Right hindlimb (tissue), 1 donor: ENCODE results near the gene NSUN5.
"Not testable (repeated sequence)": the region's sequence is repeated elsewhere in the genome, so short reads cannot be mapped to it uniquely, and the experiment has no call there.

Source experiments
- DNase-seq: peaks from one replicate; pipeline ENCODE4 v3.0.0-alpha.2; 2018

NSUN5 gene

DNA sequence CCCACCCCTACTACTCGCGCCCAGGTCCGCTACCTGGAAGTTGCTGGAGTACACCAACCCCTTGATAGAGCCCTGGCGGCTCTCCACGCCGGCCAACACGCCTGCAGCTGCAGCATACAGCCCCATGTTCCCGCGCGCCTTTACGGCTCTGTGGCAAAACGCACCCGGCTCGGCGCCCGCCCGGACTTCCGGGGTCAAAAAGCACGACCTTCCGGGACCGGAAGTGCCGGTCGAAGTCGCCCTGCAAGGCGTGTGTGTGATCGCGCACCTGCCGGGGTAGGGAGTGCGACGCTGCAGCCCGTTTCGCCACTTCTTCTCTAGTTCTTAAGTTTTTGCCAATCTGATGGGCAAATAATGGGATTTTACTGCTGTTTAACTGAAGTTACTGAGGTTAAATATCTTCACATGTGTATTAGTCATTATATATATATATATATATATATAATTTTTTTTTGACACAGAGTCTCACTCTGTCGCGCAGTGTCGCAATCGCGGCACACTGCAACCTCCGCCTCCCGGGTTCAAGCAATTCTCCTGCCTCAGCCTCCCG, at the start of gene NSUN5:
Gene NSUN5 (minus strand): TSS at position 162 of the 550 bp plus-strand sequence. CDS start 36 bp downstream, at position 126.
- DNase-seq, result peak; percentile 90

- DNase-seq, result no peak
Measured at GRCh38 chr7:73356159-73356558, 47.5 kb upstream of the NSUN5 start.

DNA sequence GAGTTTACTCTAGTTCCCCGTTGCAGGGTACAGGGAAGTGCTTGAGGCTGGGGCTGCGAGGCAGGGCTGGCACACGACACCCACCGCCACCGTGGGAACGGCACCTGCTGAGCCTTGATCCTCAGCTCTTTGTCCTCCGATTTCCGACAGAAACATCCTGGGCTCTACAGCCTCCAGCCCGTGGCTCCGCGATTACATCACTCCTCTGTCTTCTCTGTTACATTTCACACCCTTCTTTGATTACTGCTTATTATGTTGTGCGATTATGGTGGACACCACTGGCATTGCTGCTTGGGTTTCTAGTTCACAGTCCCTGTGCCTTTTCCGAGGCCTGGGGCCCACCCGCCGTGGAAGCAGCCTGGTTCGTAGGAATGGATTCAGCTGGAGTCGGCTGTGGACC, 46.2 kb upstream of the NSUN5 start:
- no peak for DNase-seq

DNA sequence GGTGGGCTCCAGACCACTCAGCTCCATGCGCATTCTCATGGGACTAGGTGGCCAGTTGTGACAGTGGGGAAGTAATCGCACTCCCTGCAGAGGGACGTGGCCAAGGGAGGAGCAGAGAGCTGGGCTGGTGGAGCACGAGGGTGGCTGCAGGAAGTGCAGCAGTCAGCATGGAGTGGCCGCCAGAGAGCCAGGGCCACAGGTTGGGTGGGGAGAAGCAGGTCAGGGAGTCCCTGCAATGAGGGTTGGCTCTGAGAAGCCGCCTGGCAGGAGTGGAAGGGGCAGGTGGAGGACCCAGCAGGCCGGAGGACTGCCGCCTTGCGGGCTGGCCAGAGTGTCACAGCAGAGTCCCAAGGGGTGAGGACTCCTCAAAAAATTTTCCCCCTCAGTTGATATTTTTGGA, 45.6 kb upstream of the NSUN5 start:
- no peak for DNase-seq

DNA sequence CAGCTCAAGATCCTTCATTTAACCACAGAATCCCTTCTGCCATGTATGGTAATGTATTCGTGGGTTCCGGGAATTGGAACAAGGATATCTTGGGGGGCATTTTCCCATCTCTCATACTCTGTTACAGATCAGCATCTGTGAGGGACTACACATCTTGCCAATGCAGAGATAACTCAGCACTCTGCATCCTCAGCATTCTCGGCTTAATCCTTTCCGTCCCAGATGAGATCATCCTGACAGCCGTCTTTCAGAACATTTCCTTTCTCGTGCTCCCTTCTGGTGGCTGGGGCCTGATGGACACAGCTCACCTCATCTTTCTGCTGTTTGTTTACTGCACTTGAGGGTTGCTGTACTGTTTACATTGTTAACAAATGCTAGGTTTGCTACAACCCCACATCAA, 44.6 kb upstream of the NSUN5 start:
- DNase-seq, result no peak

DNA sequence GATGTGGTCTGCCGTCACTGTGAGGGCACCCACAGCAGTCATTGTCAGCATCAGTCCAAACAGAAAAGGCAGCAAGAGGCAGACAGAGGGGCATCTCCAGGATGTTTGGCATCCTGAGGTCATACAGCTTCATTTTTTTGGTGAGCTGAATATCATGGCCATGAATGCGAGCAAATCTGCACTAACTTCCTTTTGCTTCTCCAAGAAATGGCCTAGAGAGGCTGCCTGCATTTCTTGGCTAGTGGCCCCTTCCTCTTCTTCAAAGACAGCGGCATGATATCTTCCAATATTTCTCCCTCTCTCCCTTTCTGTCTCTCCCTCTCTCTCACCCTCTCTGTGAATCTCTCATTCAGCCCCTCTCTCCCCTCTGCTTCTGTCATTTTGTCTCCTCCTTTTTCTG, 44.2 kb upstream of the NSUN5 start:
- DNase-seq, result no peak

DNA sequence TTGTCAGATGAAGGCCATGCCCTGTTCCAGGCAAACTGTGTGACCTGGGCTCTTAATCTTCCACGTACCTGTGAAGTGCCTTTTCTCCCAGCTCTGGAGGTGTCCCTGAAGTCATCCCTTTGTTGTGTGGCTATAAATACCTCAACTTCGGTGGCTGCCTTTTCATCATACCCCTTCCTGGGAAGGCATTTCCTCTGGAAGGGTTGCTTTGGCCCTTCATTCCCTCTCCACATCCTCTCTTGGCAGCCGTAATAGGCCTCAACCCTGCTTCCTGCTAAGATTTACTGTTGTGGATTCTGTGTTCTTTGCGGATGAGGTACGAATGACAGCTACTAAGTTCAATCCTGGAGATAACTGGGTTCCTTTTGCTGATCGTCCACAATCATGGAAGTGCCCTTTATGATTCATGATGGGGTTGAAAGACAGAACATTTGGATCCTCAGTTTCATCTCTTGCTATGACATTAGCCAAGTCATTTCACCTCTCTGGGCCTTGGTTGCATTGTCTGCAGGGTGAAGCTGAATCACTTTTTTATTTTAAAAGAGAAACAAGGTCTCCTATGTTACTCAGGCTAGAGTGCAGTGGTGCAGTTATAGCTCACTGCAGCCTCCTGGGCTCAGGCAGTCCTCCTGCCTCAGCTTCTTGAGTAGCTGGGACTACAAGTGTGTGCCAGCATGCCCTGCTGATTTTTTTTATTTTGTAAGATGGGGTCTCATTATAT, 43.0 kb upstream of the NSUN5 start:
- DNase-seq, result no peak

- no peak for DNase-seq
Measured at GRCh38 chr7:73350306-73351068, 41.9 kb upstream of the NSUN5 start.

DNA sequence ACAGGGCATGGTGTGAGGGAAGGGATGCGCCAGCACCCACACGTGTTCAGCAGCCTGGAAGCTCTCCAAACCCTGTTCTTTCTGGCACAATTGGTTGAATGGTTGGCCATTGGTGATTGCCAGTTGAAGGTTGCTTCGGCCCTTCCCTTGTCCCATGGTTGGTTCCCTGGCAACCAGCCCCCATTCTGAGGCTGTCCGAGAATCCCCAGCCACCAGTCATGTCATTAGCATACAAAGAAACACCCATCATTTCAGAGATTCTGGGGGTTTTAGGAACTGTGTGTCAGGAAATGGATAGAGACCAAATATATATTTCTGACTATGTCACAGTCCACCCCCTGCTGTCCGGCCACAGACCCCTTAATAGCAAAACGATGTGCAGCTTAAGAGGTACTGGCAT, 41.1 kb upstream of the NSUN5 start:
- DNase-seq, result no peak

GRCh38 chr7:73345951-73346350, 37.3 kb upstream of the NSUN5 start:
- no peak for DNase-seq

GRCh38 chr7:73345538-73345937, 36.9 kb upstream of the NSUN5 start:
- no peak for DNase-seq

DNA sequence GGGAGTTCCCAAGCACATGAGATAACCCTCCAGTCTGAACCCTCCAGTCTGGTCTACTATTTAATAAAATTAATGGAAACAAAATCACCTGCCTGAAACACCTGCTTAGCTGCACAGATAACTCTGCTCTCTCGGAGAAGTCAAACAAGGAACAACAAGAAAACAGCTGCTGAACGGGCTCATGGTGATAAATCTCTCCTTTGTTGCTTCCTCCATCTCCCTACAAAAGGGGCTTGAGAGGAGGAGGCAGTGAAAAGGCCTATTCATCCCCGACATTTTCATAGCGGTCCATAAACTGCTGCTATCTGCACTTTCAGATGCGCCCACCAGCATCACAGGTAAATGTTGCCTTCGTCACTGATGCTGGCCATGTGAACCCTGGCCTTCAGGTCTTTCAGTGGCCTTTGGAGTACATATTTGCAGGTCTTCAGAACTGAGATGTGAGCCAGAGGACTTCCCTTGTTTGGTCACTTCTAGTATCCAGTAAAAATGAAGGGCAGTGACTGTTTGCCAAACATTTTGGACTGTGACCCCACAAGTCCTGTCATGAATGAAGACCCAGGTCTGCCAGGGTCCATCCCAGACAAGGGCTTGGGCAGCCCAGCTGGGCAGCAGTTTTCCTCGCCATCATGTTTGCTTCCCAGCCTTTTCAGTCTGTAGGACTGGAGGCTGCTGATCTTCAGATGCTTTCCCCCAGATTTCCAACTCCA, 35.2 kb upstream of the NSUN5 start:
- no peak for DNase-seq

DNA sequence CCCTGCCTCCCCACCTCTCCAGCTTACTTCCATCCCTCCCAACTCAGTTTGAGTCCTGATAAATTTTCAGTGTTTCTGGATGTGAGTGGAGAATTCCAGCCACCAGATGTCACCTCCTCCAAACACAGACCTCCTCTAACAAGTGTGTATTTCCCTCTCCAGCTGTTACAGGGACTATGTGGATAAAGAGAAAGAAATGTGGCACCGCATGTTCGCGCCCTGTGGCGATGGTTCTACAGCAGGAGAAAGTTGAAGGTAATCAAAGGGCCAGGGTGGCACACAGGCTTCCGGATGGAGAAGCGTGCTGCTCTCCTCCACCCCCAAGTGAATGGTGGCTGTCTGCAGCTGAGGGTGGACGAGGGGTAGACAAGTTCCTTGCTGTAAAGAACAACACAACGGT, 34.0 kb upstream of the NSUN5 start:
- peak; percentile 72 for DNase-seq

DNA sequence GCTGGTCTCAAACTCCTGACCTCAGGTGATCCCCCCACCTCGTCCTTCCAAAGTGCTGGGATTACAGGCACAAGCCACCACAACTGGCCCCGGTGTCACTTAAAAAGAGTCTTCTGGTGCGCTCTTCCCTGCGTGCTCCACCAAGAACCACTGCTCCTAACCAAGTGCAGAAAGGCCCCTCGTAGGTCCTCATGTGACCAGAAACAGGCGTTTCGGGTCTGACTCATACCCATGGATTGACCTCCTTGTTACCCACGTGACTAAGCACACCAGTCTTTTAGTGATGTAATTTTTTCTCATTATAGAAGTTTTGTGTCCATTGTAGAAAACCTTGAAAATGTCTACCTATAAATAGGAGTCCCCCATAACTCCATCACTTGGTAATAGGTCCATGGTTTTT, 33.3 kb upstream of the NSUN5 start:
- no peak for DNase-seq

DNA sequence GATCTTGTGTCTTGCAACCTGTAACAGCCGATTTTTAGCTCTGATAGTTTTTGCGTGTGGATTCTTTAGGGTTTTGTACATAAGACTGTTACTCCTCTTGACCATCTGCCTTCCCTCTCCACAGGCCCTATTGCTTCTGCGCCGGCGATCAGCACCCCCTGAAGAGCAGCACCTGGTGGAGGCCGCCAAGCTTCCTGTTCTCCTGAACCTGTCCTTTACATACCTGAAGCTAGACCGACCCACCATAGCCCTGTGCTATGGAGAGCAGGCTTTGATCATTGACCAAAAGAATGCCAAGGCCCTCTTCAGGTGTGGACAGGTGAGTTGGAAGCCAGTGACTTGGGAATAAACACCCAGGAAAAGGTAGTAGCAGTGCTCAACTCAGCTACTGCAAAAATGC, 31.9 kb upstream of the NSUN5 start:
- no peak for DNase-seq

- no peak for DNase-seq
Measured at GRCh38 chr7:73338321-73338720, 29.7 kb upstream of the NSUN5 start.

- no peak for DNase-seq
Measured at GRCh38 chr7:73332447-73332846, 23.8 kb upstream of the NSUN5 start.

GRCh38 chr7:73330772-73331171, 22.1 kb upstream of the NSUN5 start:
- DNase-seq, result no peak

DNA sequence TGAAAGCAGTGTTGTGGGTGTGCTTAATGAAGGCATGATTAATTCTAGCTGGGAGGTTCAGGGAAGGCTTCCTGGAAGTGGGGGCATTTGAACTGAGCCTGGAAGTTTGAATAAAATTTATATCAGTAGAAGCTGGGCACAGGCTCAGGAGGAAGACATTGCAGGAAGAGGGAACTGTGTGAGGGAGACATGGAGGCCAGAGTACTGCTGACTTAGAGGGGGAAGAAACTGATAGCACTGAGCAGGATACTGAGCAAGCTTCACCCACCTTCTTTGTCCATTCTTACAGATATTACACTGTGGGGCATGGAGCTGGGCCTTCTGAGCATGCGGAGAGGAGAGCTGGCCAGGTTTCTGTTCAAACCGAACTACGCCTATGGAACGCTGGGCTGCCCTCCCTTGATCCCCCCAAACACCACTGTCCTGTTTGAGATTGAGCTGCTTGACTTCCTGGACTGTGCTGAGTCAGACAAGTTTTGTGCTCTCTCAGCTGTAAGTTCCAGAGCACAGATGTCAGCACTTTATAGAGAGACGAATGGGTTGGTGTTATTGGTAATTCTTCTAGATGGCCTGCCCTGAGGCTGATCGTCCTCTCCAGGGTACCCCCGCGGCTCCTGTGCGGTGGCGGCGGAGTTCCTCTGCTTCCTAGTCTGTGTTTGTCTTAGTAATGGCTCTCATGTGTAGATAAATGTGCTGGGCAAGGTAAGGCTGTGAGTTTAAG, 21.4 kb upstream of the NSUN5 start:
- peak; percentile 29 for DNase-seq

- no peak for DNase-seq
Measured at GRCh38 chr7:73328696-73329095, 20.1 kb upstream of the NSUN5 start.

DNA sequence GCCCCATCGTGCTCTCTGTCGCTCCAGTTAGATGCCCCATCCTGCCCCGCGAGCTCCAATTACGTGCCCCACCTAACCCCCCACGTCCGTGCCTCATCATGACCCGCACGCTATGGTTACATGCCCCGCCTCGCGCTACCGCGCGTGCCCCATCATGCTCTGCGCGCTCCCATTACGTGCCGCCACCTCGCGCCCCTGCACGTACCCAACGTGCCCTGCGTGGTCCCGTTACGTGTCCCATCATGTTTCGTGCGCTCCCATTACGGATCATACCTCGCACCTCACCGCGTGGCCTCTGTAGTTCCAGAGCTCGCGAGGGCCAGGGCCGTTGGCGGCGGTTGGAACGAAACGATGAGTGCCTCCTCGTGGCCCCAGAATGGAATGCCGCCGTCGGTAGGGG, 19.3 kb upstream of the NSUN5 start, which contains the start of the genes FKBP6 and TRIM50:
Gene FKBP6 (plus strand): TSS at position 240 of the 400 bp plus-strand sequence. CDS start 268 bp downstream, outside the sequence.
Gene TRIM50 (minus strand): TSS at position 161 of the 400 bp plus-strand sequence. CDS start 3,295 bp downstream, outside the sequence.
- DNase-seq, result not testable (repeated sequence)

DNA sequence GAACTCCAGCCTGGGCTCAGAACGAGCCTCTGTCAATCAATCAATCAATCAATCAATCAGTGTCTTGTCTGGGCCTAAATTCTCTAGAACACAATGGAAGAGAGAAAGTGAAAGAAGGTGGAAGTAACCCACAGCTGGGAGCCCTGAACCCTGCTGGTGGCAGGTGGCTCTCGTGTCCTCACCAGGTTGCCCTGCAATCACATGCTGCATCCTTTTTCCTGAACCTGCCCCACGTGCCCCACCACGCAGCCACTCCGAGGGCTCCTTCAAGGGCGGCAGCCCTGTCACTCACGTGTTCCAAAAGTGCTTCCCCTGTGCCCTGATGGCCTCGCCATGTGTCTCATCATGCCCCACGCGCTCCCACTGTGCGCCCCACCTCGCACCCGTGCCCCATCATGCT, 18.8 kb upstream of the NSUN5 start:
- not testable (repeated sequence) for DNase-seq
